HG02763 (cell line): Measurements from ENCODE around the gene JMJD6.
"Not testable (repeated sequence)": the region's sequence is repeated elsewhere in the genome, so short reads cannot be mapped to it uniquely, and the experiment has no call there.

Experiments used
- ATAC-seq: cut with Tn5 transposase; IDR thresholded peaks from one replicate; pipeline ENCODE4 v1.9.1; 2021; ENCODE audit warnings: mild to moderate bottlenecking, moderate library complexity; ENCODE audit not compliant: unreplicated experiment

The JMJD6 gene

DNA sequence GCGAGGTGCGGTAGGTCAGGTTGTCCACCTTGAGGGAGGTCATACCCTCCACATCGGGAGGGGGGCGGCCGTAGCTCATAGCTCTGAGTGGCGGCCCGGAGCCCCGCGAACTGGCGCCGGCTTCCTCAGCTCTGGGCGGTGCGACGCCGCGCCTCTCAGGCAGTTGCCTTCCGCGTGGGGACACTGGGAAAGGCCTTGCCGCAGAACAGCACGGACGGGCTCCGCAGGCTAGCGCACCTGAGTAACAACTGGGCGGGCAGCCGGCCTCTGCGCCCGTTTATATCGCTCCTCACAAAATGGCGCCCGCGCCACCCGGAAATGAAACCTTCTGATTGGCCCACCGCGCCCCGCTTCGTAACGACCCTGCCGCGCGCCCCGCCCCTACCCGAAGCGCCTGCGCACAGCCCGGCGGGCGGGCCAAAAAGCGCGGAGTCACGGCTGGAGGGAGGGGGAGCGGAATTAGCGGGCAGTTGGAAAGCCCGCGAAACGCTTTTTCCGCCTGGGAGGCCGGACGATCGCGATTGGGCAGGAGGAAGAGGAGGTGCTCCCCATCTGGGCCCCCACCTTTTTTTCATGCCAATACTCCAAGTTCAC is 10.8 kb upstream of the JMJD6 start, which contains the start of gene SRSF2:
Gene SRSF2 (minus strand): TSS at position 250 of the 594 bp plus-strand sequence. CDS start 171 bp downstream, at position 79.
- ATAC-seq, result peak; percentile 63

DNA sequence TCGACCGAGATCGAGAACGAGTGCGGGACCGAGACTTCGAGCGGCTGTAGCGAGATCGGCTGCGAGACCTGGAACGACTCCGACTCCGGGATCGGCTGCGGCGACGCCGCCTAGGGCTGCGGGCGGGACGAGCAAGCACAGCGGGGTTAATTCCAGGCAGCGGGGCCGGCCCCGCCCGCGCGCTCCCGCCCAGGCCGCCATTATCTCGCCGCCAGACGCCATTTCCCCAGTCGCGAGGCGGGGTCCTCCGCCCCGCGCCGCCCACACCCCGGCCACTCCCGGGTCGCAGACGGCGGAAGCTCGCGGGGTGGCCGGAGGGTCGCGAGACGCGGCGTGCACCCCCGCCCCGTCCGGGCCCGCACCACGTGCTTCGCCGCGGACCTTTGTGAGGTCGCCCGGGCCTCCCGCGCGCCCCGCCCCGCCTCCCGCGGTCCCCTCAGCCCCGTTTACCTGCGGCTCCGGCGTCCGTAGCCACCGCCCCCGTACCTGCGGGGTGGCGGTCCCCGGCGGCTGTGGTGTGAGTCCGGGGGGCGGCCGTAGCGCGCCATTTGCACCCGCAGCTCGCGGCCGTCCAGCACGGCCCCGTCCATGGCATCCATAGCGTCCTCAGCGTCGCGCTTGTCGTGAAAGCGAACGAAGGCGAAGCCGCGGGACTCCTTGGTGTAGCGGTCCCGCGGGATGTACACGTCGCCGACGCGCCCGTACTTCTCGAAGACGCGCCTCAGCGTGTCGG is 10.1 kb upstream of the JMJD6 start:
- peak; percentile 18 for ATAC-seq

DNA sequence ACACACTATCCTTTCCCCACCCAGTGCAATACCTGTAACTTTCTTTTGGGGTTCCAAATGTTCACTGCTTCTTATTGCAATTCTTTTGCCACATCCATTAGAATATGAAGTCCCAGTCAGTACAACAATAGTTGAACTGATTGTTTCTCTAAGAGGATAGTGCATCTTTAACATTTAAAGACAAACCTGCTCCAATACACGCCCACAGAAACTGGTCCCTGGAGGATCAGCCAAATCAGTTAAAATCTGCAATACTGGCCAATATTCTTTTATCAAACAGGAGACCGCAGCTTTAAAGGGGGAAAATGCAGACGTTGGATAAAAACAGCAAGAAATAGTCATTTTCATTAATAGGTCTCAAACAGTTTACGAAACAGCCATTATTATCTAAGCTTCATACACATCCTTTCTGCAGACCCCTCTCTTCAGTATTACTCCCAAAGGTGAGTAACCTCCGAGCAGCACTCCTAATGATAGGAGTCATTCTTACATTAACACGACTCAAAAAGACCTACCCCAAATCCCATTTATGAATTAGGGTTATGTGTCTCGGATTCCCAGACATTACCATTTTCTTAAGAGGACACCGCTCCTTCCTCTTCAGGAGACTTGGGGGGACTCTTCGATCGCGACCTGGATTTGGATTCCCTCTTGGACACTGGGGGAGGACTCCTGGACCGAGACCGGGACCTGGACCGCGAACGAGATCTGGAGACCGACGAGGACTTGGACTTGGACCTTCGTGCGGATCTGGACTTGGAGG is 9.4 kb upstream of the JMJD6 start:
- ATAC-seq, result no peak

- no peak for ATAC-seq
These were observed 8.6 kb upstream of the JMJD6 start for GRCh38 chr17:76735006-76735405.

DNA sequence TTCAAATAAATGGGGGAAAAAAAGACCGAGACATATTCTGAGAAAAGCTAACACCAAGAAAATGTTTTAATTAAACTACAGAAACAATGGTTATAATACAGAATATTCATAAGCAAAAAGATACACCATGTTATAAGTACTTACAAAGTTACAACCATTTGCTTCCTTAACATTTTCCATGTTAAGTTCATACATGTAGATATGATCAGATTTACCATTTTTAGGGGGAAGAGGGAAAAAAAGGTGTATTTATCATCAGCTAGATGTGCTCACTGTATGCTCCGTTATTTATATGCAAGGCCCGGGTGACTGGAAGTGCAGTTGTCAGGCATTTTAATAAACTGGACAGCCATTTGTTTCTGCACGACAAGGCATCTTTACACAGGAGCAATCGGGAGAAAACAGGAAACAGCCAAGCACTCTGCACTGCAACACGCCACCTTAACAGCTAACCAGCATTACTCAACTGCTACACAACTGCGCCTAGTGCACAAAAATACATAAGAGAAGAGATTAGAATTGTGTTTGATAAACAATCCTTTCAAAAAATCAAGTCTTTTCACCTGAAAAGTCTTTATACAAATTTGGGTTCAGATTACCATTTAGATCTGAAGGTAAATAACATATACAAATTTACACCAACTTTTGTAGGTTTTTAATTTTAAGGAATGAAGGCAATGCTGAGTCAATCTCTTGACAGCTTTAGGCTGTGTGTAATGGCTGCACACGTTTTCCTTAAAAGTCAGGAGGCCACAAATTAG is 7.9 kb upstream of the JMJD6 start:
- ATAC-seq, result no peak

GRCh38 chr17:76733618-76733957 is 7.2 kb upstream of the JMJD6 start:
- ATAC-seq, result no peak

DNA sequence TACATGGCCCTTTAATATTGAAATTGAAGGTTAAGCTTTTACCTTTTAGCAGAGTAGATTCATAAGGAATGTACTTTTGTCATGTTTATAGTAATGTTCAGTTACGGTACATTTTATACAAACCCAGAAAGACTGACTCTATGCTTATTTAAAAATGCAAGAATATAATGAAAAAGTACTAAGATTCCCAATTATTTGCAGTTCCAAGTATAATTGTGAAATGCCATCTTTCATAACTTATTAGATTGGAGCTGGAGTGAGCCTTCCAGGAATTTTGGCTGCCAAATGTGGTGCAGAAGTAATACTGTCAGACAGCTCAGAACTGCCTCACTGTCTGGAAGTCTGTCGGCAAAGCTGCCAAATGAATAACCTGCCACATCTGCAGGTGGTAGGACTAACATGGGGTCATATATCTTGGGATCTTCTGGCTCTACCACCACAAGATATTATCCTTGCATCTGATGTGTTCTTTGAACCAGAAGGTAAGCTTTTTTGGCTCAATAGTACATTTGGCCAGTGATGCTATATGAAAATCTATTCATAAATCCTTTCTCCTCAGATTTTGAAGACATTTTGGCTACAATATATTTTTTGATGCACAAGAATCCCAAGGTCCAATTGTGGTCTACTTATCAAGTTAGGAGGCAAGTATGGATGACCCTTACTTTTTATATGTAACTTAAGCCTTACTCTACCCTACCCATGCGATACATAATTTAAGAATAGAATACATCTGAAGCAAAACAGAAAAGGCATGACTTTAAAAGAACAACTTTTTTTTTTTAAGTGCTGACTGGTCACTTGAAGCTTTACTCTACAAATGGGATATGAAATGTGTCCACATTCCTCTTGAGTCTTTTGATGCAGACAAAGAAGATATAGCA is 6.6 kb upstream of the JMJD6 start:
- no peak for ATAC-seq

DNA sequence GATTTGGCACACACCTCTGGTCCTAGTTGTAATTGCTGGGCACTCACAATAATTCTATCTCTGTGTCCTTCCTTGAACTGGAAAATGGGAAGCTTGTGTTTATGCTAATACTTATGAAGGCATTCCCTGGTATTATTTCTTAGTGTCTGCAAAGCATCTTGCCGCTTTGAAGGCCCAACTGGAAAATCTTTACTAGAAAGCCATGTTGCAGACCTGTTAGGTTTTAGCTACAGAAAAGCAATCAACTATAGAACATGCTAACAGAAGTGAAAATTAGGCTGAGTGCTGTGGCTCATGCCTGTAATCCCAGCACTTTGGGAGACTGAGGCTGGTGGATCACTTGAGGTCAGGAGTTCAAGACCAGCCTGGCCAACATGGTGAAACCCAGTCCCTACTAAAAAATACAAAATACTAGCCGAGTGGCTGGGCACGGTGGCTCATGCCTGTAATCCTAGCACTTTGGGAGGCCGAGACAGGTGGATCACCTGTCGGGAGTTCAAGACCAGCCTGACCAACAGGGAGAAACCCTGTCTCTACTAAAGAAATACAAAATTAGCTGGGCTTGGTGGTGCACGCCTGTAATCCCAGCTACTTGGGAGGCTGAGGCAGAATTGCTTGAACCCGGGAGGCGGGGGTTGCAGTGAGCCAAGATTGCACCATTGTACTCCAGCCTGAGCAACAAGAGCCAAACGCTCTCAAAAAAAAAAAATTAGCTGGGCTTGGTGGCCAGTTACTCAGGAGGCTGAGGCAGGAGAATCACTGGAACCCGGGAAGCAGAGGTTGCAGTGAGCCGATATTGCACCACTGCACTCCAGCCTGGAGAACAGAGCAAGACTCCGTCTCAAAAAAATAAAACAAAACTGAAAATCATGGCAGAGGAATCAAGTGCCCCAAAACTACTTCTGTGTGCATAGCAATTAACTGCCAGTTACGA is 5.7 kb upstream of the JMJD6 start:
- ATAC-seq, result not testable (repeated sequence)

- no peak for ATAC-seq
These were observed 1.5 kb upstream of the JMJD6 start for GRCh38 chr17:76727745-76728456.

GRCh38 chr17:76726776-76727718 is 641 bp upstream of the JMJD6 start, which contains the start of gene METTL23:
Gene METTL23, plus strand, starts transcription at chr17:76726839. Its CDS starts 2,872 bp downstream, at chr17:76729711.
- ATAC-seq, result peak; percentile 47

DNA sequence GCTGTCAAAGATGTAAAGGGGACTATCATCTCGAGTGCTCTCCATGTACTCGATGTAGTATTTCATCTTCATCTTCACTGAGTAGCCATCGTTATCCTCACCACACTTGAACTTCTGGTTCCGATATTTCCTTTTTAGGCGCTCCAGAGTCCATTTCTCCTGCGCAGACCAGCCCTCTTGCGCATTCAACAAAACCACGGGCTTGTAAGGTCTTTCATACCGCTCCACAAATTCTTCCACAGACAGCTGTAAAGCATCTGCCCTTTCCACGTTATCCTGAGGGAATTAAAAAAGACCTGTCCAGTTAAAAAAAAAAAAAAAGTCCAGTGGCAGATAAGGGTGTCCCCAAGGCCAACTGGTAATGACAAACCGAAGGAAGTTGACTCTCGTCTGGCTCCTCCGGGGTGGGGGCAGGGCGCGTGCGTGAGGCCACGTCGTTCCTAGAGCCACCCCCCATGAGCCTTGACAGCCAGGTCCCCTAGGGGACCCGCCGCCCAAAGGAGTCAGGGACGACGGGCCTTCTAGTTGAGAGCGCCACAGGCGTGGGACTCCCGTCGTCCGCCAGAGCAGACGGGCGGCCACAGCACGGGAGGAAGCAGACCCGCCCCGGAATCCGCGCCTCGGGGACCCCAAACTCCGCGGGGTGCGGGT is 701 bp downstream of the JMJD6 start:
- peak; percentile 20 for ATAC-seq

DNA sequence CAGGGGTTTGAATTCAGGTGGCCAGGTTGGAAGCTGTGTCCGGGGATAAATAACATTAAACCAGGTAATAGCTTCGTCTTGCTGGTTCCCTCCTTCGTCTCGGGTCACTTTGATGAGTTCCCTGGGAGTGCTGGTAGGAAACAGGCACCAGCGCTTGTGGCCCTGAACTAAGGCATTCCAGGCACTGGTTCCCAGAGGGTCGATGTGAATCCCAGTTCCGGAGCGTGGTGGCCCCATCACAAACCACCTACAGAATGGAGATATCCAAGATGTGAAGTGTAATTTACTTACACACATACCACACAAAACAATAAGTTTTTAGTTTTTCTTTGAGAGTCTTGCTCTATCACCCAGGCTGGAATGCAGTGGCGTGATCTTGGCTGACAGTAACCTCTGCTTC is 2.6 kb downstream of the JMJD6 start:
- ATAC-seq, result no peak

GRCh38 chr17:76722977-76723376 is 3.4 kb downstream of the JMJD6 start:
- ATAC-seq, result not testable (repeated sequence)

GRCh38 chr17:76722279-76722678 is 4.1 kb downstream of the JMJD6 start:
- ATAC-seq, result no peak

DNA sequence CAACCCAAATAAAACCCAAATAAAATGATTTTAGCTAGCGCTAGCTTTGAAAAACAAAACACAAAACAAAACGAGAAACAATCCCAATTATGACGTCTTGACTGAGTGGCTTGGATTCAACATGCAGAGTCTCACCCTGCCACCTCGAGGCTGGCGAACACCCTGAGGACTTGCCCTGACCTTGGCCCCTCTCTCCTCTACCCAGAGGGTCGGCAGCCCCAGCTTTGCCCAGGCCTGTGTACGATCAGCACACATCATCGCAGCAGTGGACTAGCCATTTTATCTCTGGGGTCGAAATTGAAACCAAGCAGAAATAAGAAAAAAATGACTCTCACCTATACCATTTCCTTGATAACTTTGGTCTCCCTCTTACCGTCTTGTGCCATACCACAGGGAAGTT is 4.9 kb downstream of the JMJD6 start:
- no peak for ATAC-seq

DNA sequence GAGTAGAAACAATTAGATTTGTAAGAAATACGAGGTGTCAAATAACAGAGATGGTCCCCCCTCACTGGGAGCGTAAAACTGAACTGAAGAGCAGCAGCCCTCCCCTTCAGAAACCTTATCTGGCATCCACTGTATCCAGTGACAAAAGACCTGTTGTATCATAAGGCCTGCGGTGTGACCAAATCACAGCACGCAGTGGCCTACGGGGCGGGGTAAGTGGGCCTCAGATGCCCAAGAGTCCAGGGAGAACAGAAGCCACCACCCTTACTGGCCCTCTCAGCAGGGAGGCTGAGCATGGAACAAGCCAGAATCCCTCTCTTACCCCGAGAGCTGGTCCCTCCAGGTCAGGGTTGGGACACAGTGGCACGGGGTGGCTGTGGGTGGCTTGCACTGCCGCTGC is 5.5 kb downstream of the JMJD6 start:
- no peak for ATAC-seq

DNA sequence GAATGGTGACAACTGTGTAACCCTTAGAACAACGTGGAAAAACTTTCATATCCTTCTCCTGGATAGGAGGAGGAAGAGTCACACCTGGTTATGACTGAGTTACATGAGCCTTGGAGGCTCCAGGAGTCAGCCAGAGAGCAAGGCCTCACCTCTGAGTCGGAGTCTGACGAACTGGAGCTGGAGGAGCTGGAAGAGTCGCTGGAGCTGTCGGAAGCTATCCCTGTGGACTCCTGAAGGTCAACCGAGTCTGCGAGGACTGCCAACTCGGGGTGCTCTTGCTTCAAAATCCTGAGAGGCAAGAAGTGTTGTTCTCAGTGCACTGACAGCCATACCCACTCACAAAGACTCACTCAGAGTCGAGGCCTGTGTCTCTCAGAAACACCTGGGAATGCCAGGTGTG is 6.2 kb downstream of the JMJD6 start:
- no peak for ATAC-seq
